LNCaP clone FGC (cell line): ENCODE results near the gene DDB1.

Experiments
- DNase-seq: peaks from one replicate; pipeline ENCODE4 v3.0.0-alpha.2; 2011; ENCODE audit warnings: low read depth
- H3K4me3 ChIP-seq: 2 replicates; pipeline ENCODE4 v1.5.1; 2011; ENCODE audit warnings: mild to moderate bottlenecking, low read depth, low read length, control low read depth
- TF ChIP-seq, protein P1 (sequence below): IDR thresholded peaks from 2 replicates; pipeline ENCODE4 v1.5.1; 2012; ENCODE audit warnings: mild to moderate bottlenecking; ENCODE audit not compliant: control insufficient read depth, insufficient read depth; ENCODE audit errors: extremely low read depth

Gene DDB1

DNA sequence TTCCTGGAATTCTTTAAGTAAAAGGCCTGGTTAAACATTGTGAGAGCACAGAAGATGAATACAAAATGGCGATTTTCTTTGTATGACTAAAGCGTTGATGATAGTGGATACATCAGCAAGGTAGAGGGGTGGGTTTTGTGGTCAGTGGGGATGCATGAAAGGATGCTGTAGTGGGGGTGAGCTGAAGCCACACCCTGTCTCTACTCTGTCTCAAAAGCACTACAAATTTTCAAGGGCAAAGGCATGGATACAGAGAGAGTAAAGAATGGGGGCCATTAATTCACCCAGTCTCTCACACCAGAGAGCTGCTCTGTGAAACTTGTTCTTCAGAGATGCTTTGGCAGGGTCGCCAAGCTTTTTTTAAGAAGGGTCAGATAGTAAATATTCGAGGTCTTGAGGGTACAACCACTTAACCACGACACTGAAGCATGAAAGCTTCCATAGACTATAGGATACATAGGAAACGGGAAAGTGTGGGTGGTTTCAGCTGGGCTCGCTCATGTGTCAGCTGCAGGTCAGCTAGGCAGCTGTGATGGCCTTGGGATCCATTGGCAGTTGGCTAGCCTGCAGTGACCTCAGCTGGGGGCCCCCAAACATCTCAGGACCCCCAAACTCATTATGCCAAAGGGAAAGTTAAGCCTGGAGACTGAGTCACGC is 37.6 kb upstream of the DDB1 start:
- no peak for DNase-seq
- H3K4me3 ChIP-seq = no peak overlapping the region
- TF ChIP-seq, protein P1, sequence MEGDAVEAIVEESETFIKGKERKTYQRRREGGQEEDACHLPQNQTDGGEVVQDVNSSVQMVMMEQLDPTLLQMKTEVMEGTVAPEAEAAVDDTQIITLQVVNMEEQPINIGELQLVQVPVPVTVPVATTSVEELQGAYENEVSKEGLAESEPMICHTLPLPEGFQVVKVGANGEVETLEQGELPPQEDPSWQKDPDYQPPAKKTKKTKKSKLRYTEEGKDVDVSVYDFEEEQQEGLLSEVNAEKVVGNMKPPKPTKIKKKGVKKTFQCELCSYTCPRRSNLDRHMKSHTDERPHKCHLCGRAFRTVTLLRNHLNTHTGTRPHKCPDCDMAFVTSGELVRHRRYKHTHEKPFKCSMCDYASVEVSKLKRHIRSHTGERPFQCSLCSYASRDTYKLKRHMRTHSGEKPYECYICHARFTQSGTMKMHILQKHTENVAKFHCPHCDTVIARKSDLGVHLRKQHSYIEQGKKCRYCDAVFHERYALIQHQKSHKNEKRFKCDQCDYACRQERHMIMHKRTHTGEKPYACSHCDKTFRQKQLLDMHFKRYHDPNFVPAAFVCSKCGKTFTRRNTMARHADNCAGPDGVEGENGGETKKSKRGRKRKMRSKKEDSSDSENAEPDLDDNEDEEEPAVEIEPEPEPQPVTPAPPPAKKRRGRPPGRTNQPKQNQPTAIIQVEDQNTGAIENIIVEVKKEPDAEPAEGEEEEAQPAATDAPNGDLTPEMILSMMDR = no peak

DNA sequence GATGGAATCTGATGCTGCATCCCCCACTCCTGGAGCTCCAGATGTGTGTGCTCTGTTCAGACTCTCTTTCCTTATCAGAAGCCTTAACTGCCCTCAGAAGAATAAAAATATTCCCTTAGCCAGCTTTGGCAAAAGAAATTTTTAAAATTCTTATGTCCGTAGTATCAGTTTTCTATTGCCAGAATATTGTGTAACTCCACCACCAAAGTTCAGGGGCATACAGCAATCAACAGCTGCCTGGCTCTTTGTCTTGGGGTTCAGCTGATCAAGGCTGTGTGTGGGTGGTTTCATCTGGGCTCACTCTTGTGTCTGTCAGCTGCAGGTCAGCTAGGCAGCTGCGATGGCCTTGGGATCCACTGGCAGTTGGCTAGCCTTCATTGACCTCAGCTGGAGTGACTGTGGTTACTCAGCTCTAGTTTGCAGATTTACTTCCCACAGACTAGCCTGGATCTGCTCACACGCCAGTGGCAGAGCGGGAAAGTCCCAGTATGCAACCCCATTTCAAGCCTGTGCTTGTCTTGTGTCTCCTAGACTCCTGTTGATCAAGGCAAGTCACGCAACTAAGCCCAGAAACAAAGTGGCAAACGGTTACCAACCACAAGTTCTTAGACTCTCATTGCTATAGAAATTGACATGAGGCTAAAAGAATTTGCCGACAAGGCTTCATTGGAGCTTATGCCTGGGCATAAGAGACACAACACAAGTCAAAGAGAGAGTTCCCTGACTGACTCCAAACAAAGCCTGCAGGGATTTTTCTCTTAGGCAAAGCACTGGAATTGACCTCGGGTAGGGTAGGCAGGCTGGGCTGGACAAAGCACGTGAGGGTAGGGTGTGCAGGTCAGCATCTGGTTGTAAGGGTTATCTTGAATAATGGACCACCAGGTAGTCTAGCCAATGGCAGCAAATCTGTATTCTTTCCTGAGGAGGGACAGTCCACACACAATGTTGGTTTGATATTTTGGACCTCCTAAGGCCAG is 36.8 kb upstream of the DDB1 start:
- DNase-seq = no peak
- TF ChIP-seq, protein P1 = no peak
- H3K4me3 ChIP-seq = no peak overlapping the region

DNA sequence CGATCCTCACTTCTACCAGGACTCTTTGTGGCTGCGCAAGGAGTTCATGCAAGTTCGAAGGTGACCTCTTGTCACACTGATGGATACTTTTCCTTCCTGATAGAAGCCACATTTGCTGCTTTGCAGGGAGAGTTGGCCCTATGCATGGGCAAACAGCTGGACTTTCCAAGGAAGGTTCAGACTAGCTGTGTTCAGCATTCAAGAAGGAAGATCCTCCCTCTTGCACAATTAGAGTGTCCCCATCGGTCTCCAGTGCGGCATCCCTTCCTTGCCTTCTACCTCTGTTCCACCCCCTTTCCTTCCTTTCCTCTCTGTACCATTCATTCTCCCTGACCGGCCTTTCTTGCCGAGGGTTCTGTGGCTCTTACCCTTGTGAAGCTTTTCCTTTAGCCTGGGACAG is 35.7 kb upstream of the DDB1 start:
- no peak for DNase-seq
- TF ChIP-seq, protein P1 = no peak
- H3K4me3 ChIP-seq = no peak overlapping the region

DNA sequence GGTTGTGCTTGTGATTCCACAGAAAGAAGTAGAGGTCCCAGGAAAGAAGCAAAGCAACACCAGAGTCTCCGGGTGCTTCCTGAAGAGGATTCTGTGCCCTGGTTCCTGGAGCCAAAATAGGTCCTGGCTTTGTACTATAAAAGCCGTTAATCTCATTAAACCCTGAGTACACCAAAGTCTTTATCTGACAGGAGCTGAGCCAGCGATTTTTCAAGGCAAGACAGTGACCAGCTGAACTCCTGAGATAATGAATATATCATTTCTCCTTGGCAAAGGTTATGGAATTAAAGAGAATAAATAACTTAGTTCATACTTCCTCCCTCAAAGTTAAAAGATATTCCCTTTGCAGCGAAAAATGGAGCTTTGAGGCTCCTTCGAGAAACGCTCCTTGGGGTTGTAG is 34.5 kb upstream of the DDB1 start:
- TF ChIP-seq, protein P1 = no peak
- DNase-seq = peak; percentile 63
- H3K4me3 ChIP-seq = no peak overlapping the region

DNA sequence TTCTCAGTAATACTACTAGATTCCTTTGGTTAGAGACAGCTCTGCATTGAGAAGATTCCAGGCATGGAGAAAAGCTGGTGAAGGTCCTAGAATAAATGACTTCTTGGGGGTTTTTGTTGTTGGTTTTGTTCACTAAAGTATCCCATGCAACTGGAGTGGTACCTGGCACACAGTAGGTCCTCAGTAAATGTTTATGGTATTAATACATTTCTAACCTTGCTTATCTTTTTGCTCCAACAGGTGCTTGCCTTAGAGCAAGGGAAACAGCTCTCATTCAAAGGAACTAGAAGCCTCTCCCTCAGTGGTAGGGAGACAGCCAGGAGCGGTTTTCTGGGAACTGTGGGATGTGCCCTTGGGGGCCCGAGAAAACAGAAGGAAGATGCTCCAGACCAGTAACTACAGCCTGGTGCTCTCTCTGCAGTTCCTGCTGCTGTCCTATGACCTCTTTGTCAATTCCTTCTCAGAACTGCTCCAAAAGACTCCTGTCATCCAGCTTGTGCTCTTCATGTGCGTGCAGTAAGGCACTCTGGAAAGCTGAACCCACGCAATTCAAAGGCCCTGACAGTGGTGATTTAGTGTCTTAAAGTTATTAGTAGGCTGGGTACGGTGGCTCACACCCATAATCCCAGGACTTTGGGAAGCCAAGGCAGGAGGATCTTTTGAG is 31.2 kb upstream of the DDB1 start:
- DNase-seq = no peak
- TF ChIP-seq, protein P1 = no peak
- no peak overlapping the region for H3K4me3 ChIP-seq

DNA sequence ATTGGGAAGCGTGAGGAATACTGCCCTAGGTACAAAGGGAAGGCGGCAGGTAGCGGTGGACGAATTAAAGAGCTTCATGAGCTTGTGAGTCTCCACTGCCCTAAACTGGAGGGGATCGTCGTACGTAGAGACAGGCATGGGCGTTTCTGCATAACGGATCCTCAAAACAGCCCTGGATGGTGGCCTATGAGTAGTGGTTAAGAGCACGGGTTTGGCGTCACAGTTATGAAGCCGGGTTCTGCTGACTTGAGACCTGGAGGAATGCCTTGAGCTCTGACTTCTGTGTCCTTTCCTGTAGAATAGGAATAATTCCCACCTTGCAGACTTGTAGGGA is 29.6 kb upstream of the DDB1 start:
- H3K4me3 ChIP-seq = peak overlapping the region; percentile 98
- DNase-seq = no peak
- TF ChIP-seq, protein P1 = no peak
